Subcutaneous adipose tissue (tissue), 4 donors: ENCODE results near the gene TMEM117. TPM values are rescaled to one million over a fixed set of nuclear protein-coding genes. Genes with fewer than 3 reads are reported as not detected.

Experiments
- CTCF ChIP-seq: fragments of 450-650 bp; IDR thresholded peaks from one replicate; pipeline ENCODE4 v1.5.1; 2016; ENCODE audit warnings: low read depth, mild to moderate bottlenecking, control low read depth, antibody characterized with exemption, moderate library complexity
- total RNA-seq, 4 donors: library from RNA; depleted of rRNA; stranded (reverse); fragments of >200 nt; gene quantifications; one replicate each; pipeline ENCODE4 v1.1.0, GENCODE V29; 2016

Gene TMEM117
- total RNA-seq, result 1 to 10 TPM; 3.8 to 9.1 (median 7.6) TPM

- TF ChIP-seq CTCF, result no peak
Observed at GRCh38 chr12:43835656-43836474, at the start of gene TMEM117. TMEM117 (plus strand) TSS chr12:43836081.

GRCh38 chr12:43786899-43787693, 48.8 kb upstream of the TMEM117 start:
- TF ChIP-seq CTCF, result no peak

- TF ChIP-seq CTCF, result no peak
Observed at GRCh38 chr12:43789941-43790340, 45.9 kb upstream of the TMEM117 start.

GRCh38 chr12:43795716-43796280, 40.1 kb upstream of the TMEM117 start:
- no peak for TF ChIP-seq CTCF

GRCh38 chr12:43797561-43798217, 38.2 kb upstream of the TMEM117 start:
- TF ChIP-seq CTCF, result no peak

- TF ChIP-seq CTCF, result no peak
Observed at GRCh38 chr12:43805149-43805859, 30.6 kb upstream of the TMEM117 start.
